GM19455 (cell line): ENCODE results near the gene TRIM71.
"Not testable (repeated sequence)": the region's sequence is repeated elsewhere in the genome, so short reads cannot be mapped to it uniquely, and the experiment has no call there.

Source experiments
- ATAC-seq: cut with Tn5 transposase; IDR thresholded peaks from one replicate; pipeline ENCODE4 v1.9.1; 2021; ENCODE audit not compliant: unreplicated experiment

Gene TRIM71

DNA sequence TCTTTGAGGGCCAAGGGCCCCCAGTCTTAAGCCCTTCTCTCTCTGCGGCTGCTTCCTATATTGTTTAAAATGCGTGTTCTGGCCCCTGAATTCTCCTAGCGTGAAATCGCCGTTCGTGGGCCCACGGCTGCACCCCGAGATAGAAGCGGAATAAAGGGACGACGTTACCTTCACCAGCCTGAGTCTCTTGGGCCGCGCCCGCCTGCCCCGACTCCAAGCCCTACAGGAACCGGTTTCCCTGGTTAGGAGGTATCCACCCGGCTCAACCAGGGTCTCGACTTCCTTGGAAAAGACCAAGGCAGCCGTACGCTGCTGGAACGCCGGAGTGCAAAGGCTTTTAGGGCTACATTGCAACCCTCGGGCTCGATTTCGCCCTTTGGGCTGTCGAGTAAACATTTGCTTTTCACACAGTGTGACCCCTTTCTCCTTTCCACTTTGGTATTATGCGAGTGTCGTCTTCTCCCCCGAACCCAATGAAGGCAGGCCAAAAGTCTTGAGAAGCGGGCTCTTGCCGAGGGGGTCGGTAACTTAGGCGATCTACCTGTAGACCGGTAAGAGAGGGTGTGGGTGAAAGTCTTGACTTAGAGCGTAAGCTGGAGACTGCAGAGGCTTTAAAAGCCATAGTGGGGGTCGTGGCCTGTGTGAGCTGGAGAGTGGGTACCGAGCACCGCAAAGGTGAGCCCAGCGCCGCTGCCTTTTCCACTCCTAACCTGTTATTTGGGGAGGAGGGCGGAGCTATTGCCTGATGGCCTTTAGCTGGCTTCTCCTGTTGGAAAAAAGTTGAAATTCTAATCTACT is 2.0 kb downstream of the TRIM71 start:
- no peak for ATAC-seq

- no peak for ATAC-seq
Measured at GRCh38 chr3:32820430-32820829, 2.6 kb downstream of the TRIM71 start.

- no peak for ATAC-seq
Measured at GRCh38 chr3:32820971-32821685, 3.3 kb downstream of the TRIM71 start.

- no peak for ATAC-seq
Measured at GRCh38 chr3:32821686-32822296, 4.0 kb downstream of the TRIM71 start.

- no peak for ATAC-seq
Measured at GRCh38 chr3:32822609-32823498, 5.1 kb downstream of the TRIM71 start.

- not testable (repeated sequence) for ATAC-seq
Measured at GRCh38 chr3:32823641-32824184, 5.9 kb downstream of the TRIM71 start.

DNA sequence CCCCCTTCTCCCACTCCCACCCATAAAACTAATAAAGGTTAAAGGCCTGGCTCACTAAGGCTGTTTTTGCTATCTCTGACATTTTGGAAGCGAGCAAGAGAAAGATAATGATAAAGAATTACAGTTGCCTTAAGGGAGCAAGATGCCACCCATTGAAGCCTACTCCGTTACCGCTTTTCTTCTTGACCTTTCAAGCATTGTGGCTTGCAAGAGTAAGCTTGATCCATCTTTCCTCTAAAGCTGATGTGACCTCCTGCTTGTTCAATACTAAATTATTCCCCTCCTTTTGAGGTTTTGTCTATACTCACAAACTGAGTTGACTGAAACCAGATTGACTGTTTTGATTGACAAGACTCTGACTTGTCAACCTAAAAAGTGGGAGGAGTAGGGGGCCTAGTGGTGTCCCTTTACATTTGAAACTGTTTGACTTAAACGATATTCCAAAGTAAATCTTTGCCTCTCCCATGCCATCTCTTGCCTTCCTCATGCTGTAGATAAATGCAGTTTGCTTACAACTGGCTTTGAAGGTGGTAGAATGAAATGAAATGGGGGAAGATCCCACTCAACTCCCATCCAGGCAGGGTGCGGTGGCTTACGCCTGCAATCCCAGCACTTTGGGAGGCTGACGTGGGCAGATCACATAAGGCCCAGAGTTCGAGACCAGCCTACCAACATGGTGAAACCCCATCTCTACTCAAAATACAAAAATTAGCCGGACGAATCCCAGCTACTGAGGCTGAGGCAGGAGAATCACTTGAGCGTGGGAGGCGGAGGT is 8.0 kb downstream of the TRIM71 start:
- no peak for ATAC-seq

DNA sequence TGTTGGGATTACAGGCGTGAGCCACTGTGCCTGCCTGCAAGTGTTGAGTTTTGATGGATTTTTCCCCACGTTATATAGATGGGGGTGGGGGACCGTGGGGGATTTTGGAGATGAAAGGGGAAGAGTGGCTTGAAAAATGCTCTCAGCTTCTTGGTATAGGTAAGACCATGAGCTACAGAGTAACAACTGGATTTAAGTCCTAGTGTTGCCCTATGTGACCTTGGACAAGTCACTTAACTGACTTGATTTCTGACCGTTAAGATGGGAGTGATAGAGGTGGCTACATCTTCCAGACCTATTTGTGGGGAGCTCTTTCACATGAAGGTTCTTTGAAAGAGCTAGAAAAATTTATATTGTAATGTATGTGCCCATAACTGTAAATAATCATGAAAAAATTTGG is 13.3 kb downstream of the TRIM71 start:
- no peak for ATAC-seq

DNA sequence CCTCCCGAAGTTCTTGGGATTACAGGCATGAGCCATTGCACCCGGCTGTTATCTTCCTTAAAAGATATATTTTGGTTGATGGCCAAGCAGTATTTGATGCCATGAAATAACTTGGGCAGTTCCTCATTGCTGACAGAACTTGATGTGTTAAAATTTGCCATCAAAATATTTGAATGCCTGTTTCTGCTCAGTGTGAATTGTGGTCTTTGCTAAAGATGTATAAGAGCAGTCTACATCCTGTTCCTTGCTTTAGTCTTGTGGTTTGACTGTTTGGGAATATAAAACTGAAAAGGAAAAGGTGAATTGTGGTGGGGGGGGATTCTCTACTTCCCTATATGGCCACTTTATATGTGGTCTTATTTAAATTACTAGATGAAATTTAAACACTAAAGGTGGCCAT is 14.0 kb downstream of the TRIM71 start:
- ATAC-seq = no peak

DNA sequence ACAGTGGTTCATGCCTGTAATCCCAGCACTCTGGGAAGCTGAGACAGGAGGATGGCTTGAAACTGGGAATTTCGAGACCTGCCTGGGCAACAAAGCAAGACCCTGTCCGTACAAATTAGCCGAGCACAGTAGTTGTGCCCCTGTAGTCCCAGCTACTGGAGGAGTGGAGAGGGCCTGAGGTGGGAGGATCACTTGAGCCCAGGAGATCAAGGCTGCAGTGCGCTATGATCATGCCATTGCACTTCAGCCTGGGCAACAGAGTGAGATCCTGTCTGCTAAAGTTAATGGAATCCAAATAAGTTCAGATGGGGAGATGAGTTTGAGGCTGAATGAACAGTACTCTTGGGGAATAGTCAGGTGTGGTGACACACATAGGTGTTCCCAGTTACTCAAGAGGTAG is 14.4 kb downstream of the TRIM71 start:
- ATAC-seq = no peak

DNA sequence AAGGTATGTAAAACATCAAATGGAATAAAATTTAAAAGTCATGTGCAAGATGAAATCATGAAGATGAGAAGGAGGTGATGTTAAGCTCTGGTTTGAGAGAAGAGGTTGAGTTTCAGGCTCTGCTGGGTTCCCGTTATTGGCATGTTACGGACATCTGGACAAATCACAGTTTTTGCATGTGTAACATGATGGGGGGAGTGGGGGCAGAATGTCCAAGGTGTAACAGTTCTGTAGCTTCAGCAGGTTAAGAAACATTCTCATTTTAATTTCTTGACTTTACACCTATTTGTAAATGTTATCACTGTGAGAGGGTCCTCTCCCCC is 17.2 kb downstream of the TRIM71 start:
- no peak for ATAC-seq

GRCh38 chr3:32835961-32836360 is 18.2 kb downstream of the TRIM71 start:
- no peak for ATAC-seq

DNA sequence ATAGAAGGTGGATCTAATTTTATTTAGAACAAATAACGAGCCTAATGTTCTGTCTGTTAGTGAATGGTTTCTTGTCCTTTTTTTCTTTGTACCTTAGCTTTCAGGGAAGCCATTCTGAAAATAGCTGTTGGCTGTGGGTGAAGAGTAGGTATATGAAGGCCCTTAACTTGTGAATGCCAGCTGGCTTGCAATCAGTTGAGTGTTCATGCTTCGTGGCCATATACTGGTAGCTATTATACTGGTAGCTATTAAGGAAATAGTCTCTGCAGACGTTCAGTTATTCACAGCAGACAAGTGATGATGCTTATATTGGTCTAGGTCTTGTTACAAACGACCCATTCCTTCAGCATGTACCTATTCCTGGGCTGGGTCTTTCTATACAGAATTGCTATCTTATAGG is 18.8 kb downstream of the TRIM71 start:
- ATAC-seq = no peak

- no peak for ATAC-seq
Measured at GRCh38 chr3:32837366-32837765, 19.6 kb downstream of the TRIM71 start.

- ATAC-seq = no peak
Measured at GRCh38 chr3:32837789-32838188, 20.0 kb downstream of the TRIM71 start.

GRCh38 chr3:32839714-32840085 is 21.9 kb downstream of the TRIM71 start:
- ATAC-seq = no peak

- ATAC-seq = no peak
Measured at GRCh38 chr3:32840086-32840841, 22.5 kb downstream of the TRIM71 start.

GRCh38 chr3:32841341-32841740 is 23.5 kb downstream of the TRIM71 start:
- ATAC-seq = no peak

DNA sequence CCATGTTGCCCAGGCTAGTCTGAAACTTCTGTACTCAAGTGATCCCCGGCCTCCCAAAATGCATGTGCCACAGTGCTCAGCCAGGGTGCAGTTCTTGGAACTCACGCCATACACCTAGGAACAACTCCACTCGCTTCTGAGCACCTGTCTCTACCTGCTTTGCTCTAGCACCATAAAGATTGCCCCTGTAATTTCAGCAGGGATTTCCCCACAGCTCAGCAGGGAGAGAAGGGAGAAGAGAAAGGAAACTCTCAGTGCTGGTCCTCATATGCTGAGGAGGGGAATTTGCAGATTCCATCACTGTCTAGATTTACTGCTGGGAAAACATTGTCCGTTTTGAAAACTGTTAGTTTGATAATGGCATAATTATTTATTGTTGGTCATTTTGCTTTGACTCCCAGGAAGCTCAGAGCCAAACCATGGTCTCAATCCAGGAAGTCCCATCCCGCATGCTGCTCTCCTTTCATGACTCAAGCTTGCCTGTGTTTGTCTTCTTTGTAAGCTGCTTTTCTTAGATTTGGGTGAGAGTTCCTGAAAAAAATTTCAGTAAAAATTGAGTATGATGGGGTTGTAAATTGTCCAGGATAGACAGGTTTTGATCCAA is 24.2 kb downstream of the TRIM71 start:
- no peak for ATAC-seq
